SK-N-MC (cell line): ENCODE results near the gene ZMIZ1.

Experiments
- EZH2 ChIP-seq: fragments of 200-600 bp; sonication (generic); IDR thresholded peaks from one replicate; pipeline ENCODE4 v1.6.1; 2017; ENCODE audit warnings: antibody characterized with exemption
- FOXP2 ChIP-seq: optimal IDR thresholded peaks from 2 replicates; pipeline ENCODE3; 2011; ENCODE audit warnings: mild to moderate bottlenecking, moderate library complexity; ENCODE audit not compliant: insufficient read depth; ENCODE audit errors: extremely low read length, control extremely low read depth

- TF ChIP-seq FOXP2 (no peak), EZH2 (no peak)
These were observed 49.8 kb downstream of the ZMIZ1 start for GRCh38 chr10:79118286-79119202.
